NCI-H2029 treated with DMSO at 0.1 percent for 48 hours (cell line): ENCODE measurements around the gene CHM.
A peak's percentile ranks its signal among the peaks of the same experiment; 100 is the strongest.

Experiments used
- DNase-seq: peaks from one replicate; lab custom pipeline; 2025; lab: John Stamatoyannopoulos, UW

The CHM gene

DNA sequence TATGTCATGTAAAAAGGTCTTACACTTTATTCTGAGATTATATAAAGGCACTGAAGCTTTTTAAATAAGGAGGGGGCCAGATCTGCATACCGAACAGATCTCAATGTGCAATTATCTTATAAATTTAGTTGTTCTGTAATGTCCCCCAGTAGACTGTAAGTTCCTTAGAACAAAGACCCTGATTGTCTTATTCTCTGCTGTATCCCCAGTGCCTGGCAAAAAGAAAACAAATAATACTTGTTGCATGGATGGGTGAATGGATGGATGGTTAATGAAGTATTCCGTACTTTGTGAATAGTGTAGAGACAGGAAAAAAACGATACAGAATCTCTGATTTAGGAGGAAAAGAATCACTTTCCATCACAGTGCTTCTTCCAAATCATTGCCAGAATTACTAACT is 141.5 kb downstream of the CHM start:
- no peak for DNase-seq

DNA sequence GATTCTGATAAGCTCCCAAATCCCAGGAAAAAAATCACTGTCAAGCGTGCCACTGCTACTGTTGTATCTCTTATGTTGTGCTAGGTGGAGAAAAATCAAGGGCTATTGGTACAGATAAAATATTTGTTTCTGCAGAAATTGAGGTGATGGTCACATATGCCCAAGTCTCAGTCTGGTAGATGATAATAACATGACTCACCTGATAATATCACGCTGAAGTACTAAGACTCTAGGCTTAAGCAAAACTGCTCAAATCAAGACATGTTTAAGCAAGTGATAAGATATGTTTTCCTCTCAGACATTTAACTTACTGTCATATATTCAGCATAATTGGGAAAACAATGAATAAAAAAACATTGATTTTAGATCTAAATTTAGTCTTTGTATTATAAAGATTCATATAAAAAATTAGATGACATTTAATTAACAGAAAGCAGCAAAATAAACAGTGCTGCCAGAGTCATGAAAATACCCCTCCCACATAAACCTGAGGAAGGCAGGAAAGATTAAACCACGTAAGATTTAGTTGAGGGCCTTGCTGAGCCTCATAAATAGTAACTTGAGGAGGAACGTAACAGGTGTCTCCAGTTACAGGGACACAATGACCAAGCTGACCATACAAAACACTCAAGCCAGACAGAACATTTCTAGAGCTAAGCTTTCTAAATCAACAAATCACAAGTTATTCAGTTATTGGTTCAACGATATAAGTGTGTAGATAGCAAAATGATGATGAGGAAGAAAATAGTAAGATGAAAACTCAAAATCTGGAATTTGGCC is 143.5 kb downstream of the CHM start:
- no peak for DNase-seq

DNA sequence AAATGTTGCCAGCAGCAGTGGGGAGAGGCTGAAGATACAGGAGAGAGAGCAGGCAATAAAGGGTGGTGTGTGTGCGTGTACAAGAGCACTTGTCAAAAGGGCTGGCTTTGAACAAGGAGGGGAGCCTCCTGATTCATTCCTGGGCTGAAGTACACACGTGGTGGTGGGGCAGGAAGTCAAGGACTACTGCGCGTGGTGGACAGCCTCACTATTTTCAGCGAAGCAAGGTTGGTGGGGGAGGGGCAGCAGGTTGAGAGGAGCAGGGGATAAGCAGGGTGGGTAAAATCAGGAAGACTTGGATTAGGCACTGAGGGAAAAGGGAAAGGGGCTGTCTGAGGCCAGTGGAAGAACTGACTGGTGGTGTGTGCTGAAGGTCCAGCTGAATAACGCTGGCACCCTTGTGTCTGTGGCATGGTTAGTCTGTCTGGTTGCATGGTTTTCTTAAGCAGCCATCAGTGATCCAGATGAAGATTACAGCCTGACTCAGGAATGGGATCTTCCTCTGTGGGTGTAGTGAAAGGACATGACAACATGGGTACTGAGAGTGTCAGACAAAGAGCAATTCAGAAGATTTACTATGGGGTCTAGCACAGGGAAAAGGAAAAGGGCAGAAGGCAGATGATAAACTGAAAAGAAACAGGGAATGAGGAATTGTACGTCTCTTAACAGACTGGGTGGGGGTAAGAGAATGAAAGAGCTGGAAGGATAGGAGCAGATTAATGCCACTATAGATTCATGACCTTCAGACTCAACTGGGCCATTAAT is 149.8 kb downstream of the CHM start:
- DNase-seq = no peak

DNA sequence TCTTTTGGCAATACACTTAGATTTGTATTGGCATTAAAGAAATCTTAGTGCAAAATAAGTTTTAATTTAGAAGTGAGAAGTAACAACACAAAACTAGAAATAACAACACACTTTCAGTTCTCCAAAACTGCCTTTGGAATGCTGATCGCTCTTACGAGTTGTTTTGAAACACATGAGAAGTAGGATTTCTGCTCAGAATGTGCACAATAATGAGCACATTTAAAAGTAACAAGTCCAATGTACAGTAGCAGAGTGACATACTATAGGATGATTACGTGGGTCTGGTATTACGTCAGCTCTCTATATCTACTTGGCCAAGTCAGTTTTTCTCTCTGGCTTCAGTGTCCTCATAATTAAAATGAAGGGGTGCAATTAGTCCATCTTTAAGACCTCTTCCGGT is 164.8 kb downstream of the CHM start:
- no peak for DNase-seq

DNA sequence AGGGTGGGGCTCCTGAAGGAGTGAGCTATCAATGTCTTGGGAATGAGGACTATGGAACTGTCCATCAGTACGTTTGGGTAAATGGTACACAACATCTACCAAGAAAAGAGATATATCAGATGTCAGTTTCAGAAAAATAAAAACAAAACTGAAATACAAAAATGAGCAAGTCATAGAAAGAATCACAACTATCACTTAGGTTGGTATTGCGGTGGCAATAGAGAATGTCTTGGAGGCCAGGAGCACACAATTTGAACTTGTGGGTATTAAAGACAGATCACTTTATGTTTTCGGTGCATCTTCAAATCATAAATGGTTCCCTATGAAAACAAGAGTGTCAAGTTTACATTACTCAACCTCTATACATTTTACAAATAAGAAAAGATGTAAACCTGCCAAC is 176.8 kb downstream of the CHM start:
- no peak for DNase-seq

DNA sequence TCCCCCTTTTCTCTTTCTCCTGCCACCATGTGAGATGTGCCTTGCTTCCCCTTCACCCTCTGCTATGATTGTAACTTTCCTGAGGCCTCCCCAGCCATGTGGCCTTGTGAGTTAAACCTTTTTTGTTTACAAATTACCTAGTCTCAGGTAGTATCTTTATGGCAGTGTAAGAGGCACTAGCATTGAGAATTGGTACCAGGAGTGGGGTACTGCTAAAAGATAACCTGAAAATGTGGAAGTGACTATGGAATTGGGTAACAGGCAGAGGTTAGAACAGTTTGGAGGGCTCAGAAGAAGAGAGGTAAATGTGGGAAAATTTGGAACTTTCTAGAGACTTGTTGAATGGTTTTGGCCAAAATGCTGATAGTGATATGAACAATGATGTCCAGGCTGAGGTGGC is 182.0 kb downstream of the CHM start:
- no peak for DNase-seq

DNA sequence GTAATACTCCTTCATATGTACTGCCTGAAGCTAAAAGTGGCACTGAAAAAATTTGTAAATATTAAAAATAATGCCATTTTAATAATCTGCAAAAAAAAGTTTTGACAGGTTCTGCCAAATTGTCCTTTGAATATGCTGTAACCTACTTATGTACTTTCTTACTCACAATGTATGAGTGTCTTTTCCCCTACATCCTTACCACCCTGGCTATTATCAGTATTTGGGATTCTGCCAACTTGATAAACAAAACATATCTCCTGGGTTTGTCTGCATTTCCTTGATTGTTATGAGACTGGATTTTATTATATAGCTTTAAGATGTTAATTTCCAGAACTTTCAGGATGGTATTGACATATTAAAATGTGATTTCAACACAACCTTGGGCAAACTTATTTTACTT is 187.9 kb downstream of the CHM start:
- DNase-seq = peak; percentile 1

DNA sequence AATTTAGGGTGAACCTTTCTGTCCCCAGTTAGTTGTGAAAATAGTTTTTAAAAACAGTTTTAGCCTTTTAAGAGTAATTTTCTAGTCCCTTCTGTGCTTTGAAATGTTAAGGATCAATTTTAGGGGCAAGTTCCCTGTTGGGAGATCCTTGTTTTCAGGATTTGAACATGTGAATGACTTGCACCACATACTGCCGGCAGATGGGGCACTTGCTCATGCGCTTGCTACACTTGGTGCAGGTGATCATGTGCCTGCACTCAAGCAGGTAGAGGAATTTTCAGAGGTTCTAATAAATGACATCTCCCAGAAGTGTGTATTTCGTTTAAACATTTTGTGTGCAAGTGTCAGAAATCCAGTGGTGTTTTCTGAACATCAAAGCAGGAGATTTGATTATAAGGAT is 195.9 kb downstream of the CHM start:
- no peak for DNase-seq

DNA sequence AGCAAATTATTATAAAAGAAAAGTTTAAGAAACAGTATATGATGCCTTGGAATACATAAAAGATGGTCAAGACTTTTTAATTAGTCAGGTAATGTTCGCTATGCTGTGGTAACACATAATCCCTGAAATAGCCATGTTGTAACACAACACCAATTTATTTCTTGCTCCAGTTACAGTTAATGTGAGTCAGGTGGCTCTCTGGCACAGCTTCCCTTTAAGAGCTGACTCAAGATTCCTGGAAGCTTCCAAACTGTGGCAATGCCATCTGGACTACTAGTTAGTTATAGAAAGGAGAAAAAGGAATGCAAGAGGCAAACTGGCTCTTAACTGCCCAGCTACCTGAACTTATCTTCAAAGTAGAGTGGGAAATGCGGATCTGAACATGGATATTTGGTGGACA is 210.5 kb downstream of the CHM start:
- DNase-seq = no peak

DNA sequence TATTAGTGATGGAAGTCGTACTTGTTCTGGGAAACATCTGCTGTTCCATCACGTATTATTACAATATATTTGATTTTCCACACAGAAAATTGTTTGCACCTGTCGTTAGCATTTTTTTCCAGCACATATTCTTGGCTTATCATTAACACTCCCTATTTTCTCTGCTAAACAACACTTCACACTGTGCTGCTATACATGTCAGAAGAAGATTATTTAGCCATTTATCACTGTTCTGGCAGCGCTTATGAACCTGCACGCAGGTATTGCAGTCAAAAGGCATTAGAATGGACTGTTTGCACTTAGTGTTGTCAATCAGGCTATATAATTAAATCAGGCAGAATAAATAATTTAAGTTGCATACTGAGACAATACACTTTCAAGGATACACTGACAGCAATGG is 218.6 kb downstream of the CHM start:
- no peak for DNase-seq

DNA sequence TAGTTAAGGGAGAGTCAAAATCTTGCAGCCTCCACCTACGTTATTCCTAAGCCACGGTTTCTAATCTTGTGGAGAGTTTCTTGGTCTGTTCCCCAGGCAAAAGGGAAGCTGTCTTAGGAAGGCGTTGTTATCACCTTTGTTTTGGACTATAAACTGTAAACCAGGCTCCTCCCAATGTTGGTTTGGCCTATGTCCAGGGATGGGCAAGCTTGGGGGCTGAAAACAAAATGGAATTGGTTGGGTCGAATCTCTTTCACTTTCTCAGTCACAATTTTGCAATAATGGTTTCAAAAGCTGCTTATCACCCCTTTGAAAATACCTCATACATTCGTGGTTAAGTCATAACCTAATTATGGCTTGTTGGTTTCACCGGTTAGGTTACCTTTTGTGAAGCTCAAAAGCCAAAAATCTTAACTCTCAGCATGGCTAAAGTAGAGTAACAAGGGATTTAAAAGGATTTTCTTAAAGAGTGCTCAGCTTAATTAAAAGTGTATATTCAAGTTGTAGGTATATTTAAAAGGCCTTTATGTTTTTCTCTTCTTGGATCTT is 232.1 kb downstream of the CHM start:
- no peak for DNase-seq
